ENCODE results near the gene GET4.

Gene GET4

GRCh38 chr7:873367-874002 lies 2.9 kb upstream of the GET4 start:
- DNase-seq: peak; percentile 78 to 79

GRCh38 chr7:874031-874749 lies 2.2 kb upstream of the GET4 start:
- no peak for DNase-seq

GRCh38 chr7:875051-875450 lies 1.3 kb upstream of the GET4 start:
- no peak for DNase-seq

- DNase-seq: no peak
Measured at GRCh38 chr7:875476-876076, 778 bp upstream of the GET4 start.

- DNase-seq: no peak
Measured at GRCh38 chr7:876972-877311, 588 bp downstream of the GET4 start.

- DNase-seq: no peak
Measured at GRCh38 chr7:877312-878232, 1.2 kb downstream of the GET4 start.

GRCh38 chr7:879093-879492 lies 2.7 kb downstream of the GET4 start:
- DNase-seq: no peak

GRCh38 chr7:879706-880105 lies 3.4 kb downstream of the GET4 start:
- no peak for DNase-seq

GRCh38 chr7:880450-880849 lies 4.1 kb downstream of the GET4 start:
- DNase-seq: no peak

- DNase-seq: no peak
Measured at GRCh38 chr7:881441-882234, 5.3 kb downstream of the GET4 start.

GRCh38 chr7:882336-883035 lies 6.1 kb downstream of the GET4 start:
- no peak for DNase-seq

GRCh38 chr7:883055-884021 lies 7.0 kb downstream of the GET4 start:
- DNase-seq: no peak

- no peak for DNase-seq
Measured at GRCh38 chr7:884191-885003, 8.0 kb downstream of the GET4 start.

GRCh38 chr7:885261-885892 lies 9.0 kb downstream of the GET4 start:
- DNase-seq: no peak

GRCh38 chr7:885893-886625 lies 9.7 kb downstream of the GET4 start:
- no peak for DNase-seq

GRCh38 chr7:886626-887487 lies 10.5 kb downstream of the GET4 start:
- DNase-seq: no peak

GRCh38 chr7:887488-887820 lies 11.1 kb downstream of the GET4 start:
- DNase-seq: no peak
